Gastrocnemius medialis (tissue), 4 donors: ENCODE results near the gene OLFML2A.

Experiments
- POLR2A ChIP-seq, 2 donors: fragments of 450-650 bp; IDR thresholded peaks; one replicate each; pipeline ENCODE4 v1.6.1; 2017; ENCODE audit warnings: antibody characterized with exemption in 2 of 2, mild to moderate bottlenecking in 2 of 2, moderate library complexity in 2 of 2
- TF ChIP-seq, protein P1 (sequence below), 5 experiments: fragments of 450-650 bp in 3 of 5; fragments of 200-600 bp in 2 of 5; sonication (generic) in 2 of 5; IDR thresholded peaks in 4 of 5; conservative IDR thresholded peaks in 1 of 5; 1 replicate in 4 of 5; 2 replicates in 1 of 5; pipeline ENCODE4 v1.5.1; 2016 to 2019; ENCODE audit warnings: antibody characterized with exemption in 5 of 5, mild to moderate bottlenecking in 3 of 5, moderate library complexity in 3 of 5

DNA sequence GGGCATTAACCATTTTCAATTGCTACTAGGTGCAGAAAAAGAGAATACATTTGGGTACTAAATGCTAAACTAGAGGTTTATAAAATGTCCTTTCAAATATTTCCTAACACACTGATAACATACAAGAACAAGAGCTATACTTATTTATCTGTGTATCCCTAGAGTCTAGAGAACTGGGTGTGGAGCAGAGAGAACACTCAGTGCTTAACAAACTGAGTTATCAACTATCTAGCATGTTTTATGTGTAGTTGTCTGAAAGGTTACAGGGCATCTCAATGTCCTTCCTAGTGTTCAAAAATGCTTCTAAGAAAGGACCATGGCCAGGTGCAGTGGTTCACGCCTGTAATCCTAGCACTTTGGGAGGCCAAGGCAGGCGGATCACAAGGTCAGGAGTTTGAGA lies 46.2 kb upstream of the OLFML2A start:
- TF ChIP-seq, protein P1, sequence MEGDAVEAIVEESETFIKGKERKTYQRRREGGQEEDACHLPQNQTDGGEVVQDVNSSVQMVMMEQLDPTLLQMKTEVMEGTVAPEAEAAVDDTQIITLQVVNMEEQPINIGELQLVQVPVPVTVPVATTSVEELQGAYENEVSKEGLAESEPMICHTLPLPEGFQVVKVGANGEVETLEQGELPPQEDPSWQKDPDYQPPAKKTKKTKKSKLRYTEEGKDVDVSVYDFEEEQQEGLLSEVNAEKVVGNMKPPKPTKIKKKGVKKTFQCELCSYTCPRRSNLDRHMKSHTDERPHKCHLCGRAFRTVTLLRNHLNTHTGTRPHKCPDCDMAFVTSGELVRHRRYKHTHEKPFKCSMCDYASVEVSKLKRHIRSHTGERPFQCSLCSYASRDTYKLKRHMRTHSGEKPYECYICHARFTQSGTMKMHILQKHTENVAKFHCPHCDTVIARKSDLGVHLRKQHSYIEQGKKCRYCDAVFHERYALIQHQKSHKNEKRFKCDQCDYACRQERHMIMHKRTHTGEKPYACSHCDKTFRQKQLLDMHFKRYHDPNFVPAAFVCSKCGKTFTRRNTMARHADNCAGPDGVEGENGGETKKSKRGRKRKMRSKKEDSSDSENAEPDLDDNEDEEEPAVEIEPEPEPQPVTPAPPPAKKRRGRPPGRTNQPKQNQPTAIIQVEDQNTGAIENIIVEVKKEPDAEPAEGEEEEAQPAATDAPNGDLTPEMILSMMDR (IDR thresholded peaks at IDR 0.05 in 4 of 5, conservative IDR thresholded peaks at IDR 0.05 in 1 of 5): no peak
- TF ChIP-seq POLR2A (IDR thresholded peaks at IDR 0.05): no peak
